Dendritic cell treated with granulocyte-macrophage colony-stimulating factor and Interleukin-4, amounts not matched to agents 40 ng/mL and 50 ng/mL, for 4 days (primary cell): ENCODE measurements around the gene CPSF4L.
A peak's percentile ranks its signal among the peaks of the same experiment; 100 is the strongest.

ENCODE experiments used
- H3K27ac Mint-ChIP-seq: one replicate; pipeline ENCODE4 v1.8.0; 2022; ENCODE audit warnings: mild to moderate bottlenecking, mixed read lengths
- H3K27me3 Mint-ChIP-seq: one replicate; pipeline ENCODE4 v1.8.0; 2022; ENCODE audit warnings: mild to moderate bottlenecking, mixed read lengths
- H3K36me3 Mint-ChIP-seq: one replicate; pipeline ENCODE4 v1.8.0; 2022; ENCODE audit warnings: low read depth, mixed read lengths
- H3K4me1 Mint-ChIP-seq: one replicate; pipeline ENCODE4 v1.8.0; 2022; ENCODE audit warnings: low read depth, mixed read lengths
- H3K4me3 Mint-ChIP-seq: one replicate; pipeline ENCODE4 v1.8.0; 2022; ENCODE audit warnings: mild to moderate bottlenecking, moderate library complexity, mixed read lengths
- H3K9me3 Mint-ChIP-seq: one replicate; pipeline ENCODE4 v1.8.0; 2022; ENCODE audit warnings: mixed read lengths
- intact Hi-C: fragments of 100-400 bp; cut with micrococcal nuclease; formaldehyde crosslinking; loops from one replicate; pipeline ENCODE4 v1.15.0; 2022

Gene CPSF4L

GRCh38 chr17:73227379-73227778 lies 34.3 kb downstream of the CPSF4L start:
- H3K4me3 Mint-ChIP-seq = no peak overlapping the region
- intact Hi-C loops = no loop called here

GRCh38 chr17:73226556-73227172 lies 35.0 kb downstream of the CPSF4L start:
- Mint-ChIP-seq H3K27me3 (no peaks in the 10 kb centered on the region), H3K4me1 (peaks cover 73% of the 10 kb centered on the region), H3K9me3 (no peaks in the 10 kb centered on the region), H3K27ac (no peak overlapping the region), H3K4me3 (no peak overlapping the region), H3K36me3 (peaks cover 25% of the 10 kb centered on the region)
- intact Hi-C loops = no loop called here

More at GRCh38 chr17:73227379-73227778, 34.3 kb downstream of the CPSF4L start:
- H3K27me3 Mint-ChIP-seq = no peaks in the 10 kb centered on the region
- H3K4me1 Mint-ChIP-seq = peaks cover 71% of the 10 kb centered on the region
- peaks cover 32% of the 10 kb centered on the region for H3K36me3 Mint-ChIP-seq
- H3K9me3 Mint-ChIP-seq = no peaks in the 10 kb centered on the region
- H3K27ac Mint-ChIP-seq = no peak overlapping the region

GRCh38 chr17:73224663-73225305 lies 36.9 kb downstream of the CPSF4L start:
- peaks cover 56% of the 10 kb centered on the region for H3K4me1 Mint-ChIP-seq

GRCh38 chr17:73224237-73224636 lies 37.4 kb downstream of the CPSF4L start:
- Mint-ChIP-seq H3K36me3 (peaks cover 27% of the 10 kb centered on the region), H3K9me3 (no peaks in the 10 kb centered on the region), H3K27ac (peak overlapping the region; percentile 31), H3K27me3 (no peaks in the 10 kb centered on the region), H3K4me1 (peaks cover 52% of the 10 kb centered on the region), H3K4me3 (no peak overlapping the region)
- intact Hi-C loops = no loop called here

More at GRCh38 chr17:73224663-73225305, 36.9 kb downstream of the CPSF4L start:
- Mint-ChIP-seq H3K27ac (peak overlapping the region; percentile 43), H3K36me3 (peaks cover 22% of the 10 kb centered on the region), H3K9me3 (no peaks in the 10 kb centered on the region), H3K27me3 (no peaks in the 10 kb centered on the region), H3K4me3 (no peak overlapping the region)
- intact Hi-C loops = no loop called here

GRCh38 chr17:73223626-73224230 lies 38.0 kb downstream of the CPSF4L start:
- H3K27ac Mint-ChIP-seq = peak overlapping the region; percentile 31
- no peaks in the 10 kb centered on the region for H3K27me3 Mint-ChIP-seq
- no peak overlapping the region for H3K4me3 Mint-ChIP-seq
- peaks cover 47% of the 10 kb centered on the region for H3K4me1 Mint-ChIP-seq
- intact Hi-C loops = no loop called here
- peaks cover 32% of the 10 kb centered on the region for H3K36me3 Mint-ChIP-seq
- no peaks in the 10 kb centered on the region for H3K9me3 Mint-ChIP-seq

GRCh38 chr17:73215447-73215846 lies 46.2 kb downstream of the CPSF4L start:
- Mint-ChIP-seq H3K9me3 (no peaks in the 10 kb centered on the region), H3K36me3 (peaks cover 71% of the 10 kb centered on the region), H3K27ac (no peak overlapping the region), H3K4me1 (peaks cover 16% of the 10 kb centered on the region), H3K4me3 (no peak overlapping the region), H3K27me3 (no peaks in the 10 kb centered on the region)
- intact Hi-C loops = no loop called here

- Mint-ChIP-seq H3K4me3 (no peak overlapping the region), H3K27me3 (no peaks in the 10 kb centered on the region), H3K4me1 (peaks cover 16% of the 10 kb centered on the region), H3K27ac (no peak overlapping the region), H3K9me3 (no peaks in the 10 kb centered on the region), H3K36me3 (peaks cover 69% of the 10 kb centered on the region)
- intact Hi-C loops = no loop called here
Observed at GRCh38 chr17:73214851-73215250, 46.8 kb downstream of the CPSF4L start.

- Mint-ChIP-seq H3K36me3 (peaks cover 69% of the 10 kb centered on the region), H3K9me3 (no peaks in the 10 kb centered on the region), H3K27me3 (no peaks in the 10 kb centered on the region), H3K4me3 (no peak overlapping the region), H3K27ac (no peak overlapping the region), H3K4me1 (peaks cover 16% of the 10 kb centered on the region)
- intact Hi-C loops = no loop called here
Observed at GRCh38 chr17:73214008-73214407, 47.7 kb downstream of the CPSF4L start.

GRCh38 chr17:73211745-73212144 lies 49.9 kb downstream of the CPSF4L start:
- Mint-ChIP-seq H3K36me3 (peaks cover 73% of the 10 kb centered on the region), H3K9me3 (no peaks in the 10 kb centered on the region), H3K27ac (no peak overlapping the region), H3K4me3 (no peak overlapping the region), H3K4me1 (peaks cover 16% of the 10 kb centered on the region), H3K27me3 (no peaks in the 10 kb centered on the region)
- intact Hi-C loops = no loop called here

GRCh38 chr17:73210002-73210678 lies 51.5 kb downstream of the CPSF4L start:
- peaks cover 7% of the 10 kb centered on the region for H3K4me1 Mint-ChIP-seq
- peaks cover 73% of the 10 kb centered on the region for H3K36me3 Mint-ChIP-seq
- H3K9me3 Mint-ChIP-seq = no peaks in the 10 kb centered on the region
- no peak overlapping the region for H3K27ac Mint-ChIP-seq
- H3K27me3 Mint-ChIP-seq = no peaks in the 10 kb centered on the region
- intact Hi-C loops = no loop called here
- no peak overlapping the region for H3K4me3 Mint-ChIP-seq

- intact Hi-C loops = no loop called here
- no peak overlapping the region for H3K27ac Mint-ChIP-seq
Observed at GRCh38 chr17:73209436-73209835, 52.2 kb downstream of the CPSF4L start.

GRCh38 chr17:73208139-73208827 lies 53.4 kb downstream of the CPSF4L start:
- Mint-ChIP-seq H3K9me3 (no peaks in the 10 kb centered on the region), H3K4me1 (peaks cover 7% of the 10 kb centered on the region), H3K4me3 (no peak overlapping the region), H3K27ac (peak overlapping the region; percentile 18), H3K27me3 (no peaks in the 10 kb centered on the region), H3K36me3 (peaks cover 82% of the 10 kb centered on the region)
- intact Hi-C loops = no loop called here

More at GRCh38 chr17:73209436-73209835, 52.2 kb downstream of the CPSF4L start:
- Mint-ChIP-seq H3K4me3 (no peak overlapping the region), H3K4me1 (peaks cover 7% of the 10 kb centered on the region), H3K36me3 (peaks cover 79% of the 10 kb centered on the region), H3K27me3 (no peaks in the 10 kb centered on the region), H3K9me3 (no peaks in the 10 kb centered on the region)

- no peak overlapping the region for H3K27ac Mint-ChIP-seq
- intact Hi-C loops = no loop called here
- H3K9me3 Mint-ChIP-seq = no peaks in the 10 kb centered on the region
- H3K36me3 Mint-ChIP-seq = peaks cover 97% of the 10 kb centered on the region
- no peak overlapping the region for H3K4me3 Mint-ChIP-seq
- no peaks in the 10 kb centered on the region for H3K4me1 Mint-ChIP-seq
- no peaks in the 10 kb centered on the region for H3K27me3 Mint-ChIP-seq
Observed at GRCh38 chr17:73205459-73205961, 56.2 kb downstream of the CPSF4L start.
